PC-3 (cell line): ENCODE results near the gene NBPF12.
"Not testable (repeated sequence)": the region's sequence is repeated elsewhere in the genome, so short reads cannot be mapped to it uniquely, and the experiment has no call there.

Source experiments
- EZH2 ChIP-seq: fragments of 300-600 bp; sonication (generic); IDR thresholded peaks from one replicate; pipeline ENCODE4 v1.6.1; 2017; ENCODE audit warnings: antibody characterized with exemption, mild to moderate bottlenecking, low read length; ENCODE audit not compliant: unreplicated experiment
- EZH2phosphoT487 ChIP-seq: fragments of 300-600 bp; sonication (generic); IDR thresholded peaks from 2 replicates; pipeline ENCODE4 v1.6.1; 2018; ENCODE audit warnings: mild to moderate bottlenecking, antibody characterized with exemption, low read length, borderline replicate concordance
- TF ChIP-seq, protein P1 (sequence below): fragments of 300-600 bp; sonication (generic); conservative IDR thresholded peaks from 2 replicates; pipeline ENCODE4 v1.5.1; 2017; ENCODE audit warnings: antibody characterized with exemption, low read depth, mild to moderate bottlenecking, low read length

DNA sequence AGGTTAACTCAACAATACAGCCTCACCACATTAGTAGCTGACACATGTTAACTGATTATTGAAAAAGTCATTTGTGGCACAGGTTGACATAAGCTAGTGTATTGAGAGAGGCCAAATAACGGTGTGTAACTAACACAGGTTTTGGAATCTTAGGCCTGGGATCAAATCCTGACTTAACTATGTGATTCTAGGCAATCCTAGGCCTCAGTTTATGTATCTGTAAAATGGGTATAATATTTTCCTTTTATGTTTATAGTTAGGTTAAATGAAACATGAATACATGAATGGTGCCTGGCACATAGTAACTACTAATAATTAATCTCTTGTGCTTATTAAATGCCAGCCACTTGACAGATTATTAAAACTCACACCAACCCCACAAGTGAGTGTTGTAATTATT, 15.5 kb upstream of the NBPF12 start:
- TF ChIP-seq, protein P1, sequence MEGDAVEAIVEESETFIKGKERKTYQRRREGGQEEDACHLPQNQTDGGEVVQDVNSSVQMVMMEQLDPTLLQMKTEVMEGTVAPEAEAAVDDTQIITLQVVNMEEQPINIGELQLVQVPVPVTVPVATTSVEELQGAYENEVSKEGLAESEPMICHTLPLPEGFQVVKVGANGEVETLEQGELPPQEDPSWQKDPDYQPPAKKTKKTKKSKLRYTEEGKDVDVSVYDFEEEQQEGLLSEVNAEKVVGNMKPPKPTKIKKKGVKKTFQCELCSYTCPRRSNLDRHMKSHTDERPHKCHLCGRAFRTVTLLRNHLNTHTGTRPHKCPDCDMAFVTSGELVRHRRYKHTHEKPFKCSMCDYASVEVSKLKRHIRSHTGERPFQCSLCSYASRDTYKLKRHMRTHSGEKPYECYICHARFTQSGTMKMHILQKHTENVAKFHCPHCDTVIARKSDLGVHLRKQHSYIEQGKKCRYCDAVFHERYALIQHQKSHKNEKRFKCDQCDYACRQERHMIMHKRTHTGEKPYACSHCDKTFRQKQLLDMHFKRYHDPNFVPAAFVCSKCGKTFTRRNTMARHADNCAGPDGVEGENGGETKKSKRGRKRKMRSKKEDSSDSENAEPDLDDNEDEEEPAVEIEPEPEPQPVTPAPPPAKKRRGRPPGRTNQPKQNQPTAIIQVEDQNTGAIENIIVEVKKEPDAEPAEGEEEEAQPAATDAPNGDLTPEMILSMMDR: not testable (repeated sequence)
- TF ChIP-seq EZH2phosphoT487, EZH2: not testable (repeated sequence)
